ENCODE data around the gene RREB1.

RREB1 gene

GRCh38 chr6:7137335-7138045 lies 29.7 kb downstream of the RREB1 start:
- Histone ChIP-seq H3K9me2 (replicated peaks; ENCODE audit: control insufficient read depth, low read length) (no peaks in the 10 kb centered on the region), H4K20me1 (ENCODE audit: control insufficient read depth, insufficient read depth, low read depth, low read length) (peaks cover 8% of the 10 kb centered on the region; the same call in 1 of the 2 replicates), H3K27me3 (ENCODE audit: control insufficient read depth, low read length) (no peaks in the 10 kb centered on the region), H3K4me1 (ENCODE audit: control insufficient read depth, low read length) (peaks cover 73% of the 10 kb centered on the region), H3K4me2 (ENCODE audit: low read length) (peak overlapping the region; percentile 74), H3K4me3 (ENCODE audit: low read length) (peak overlapping the region; percentile 57), H3K27ac (ENCODE audit: low read depth, low read length) (peak overlapping the region; percentile 39), H3F3A (ENCODE audit: control insufficient read depth, insufficient read depth) (peaks cover 8% of the 10 kb centered on the region; the same call in 1 of the 2 replicates), H3K79me2 (ENCODE audit: control insufficient read depth, low read length) (peaks cover 84% of the 10 kb centered on the region), H3K36me3 (ENCODE audit: control insufficient read depth, low read length) (0 out of 2 replicates have a peak, but pooled peaks cover 3% of the 10 kb centered on the region), H3K9me3 (ENCODE audit: control insufficient read depth, insufficient read depth, low read length) (no peaks in the 10 kb centered on the region)
- TF ChIP-seq EZH2phosphoT487 (IDR thresholded peaks at IDR 0.05; ENCODE audit: borderline replicate concordance, low read length) (no peak), CTCF (IDR thresholded peaks at IDR 0.05; ENCODE audit: low read depth, low read length, poor library complexity, severe bottlenecking) (no peak)

GRCh38 chr6:7138046-7138531 lies 30.3 kb downstream of the RREB1 start:
- TF ChIP-seq CTCF (IDR thresholded peaks at IDR 0.05; ENCODE audit: low read depth, low read length, poor library complexity, severe bottlenecking) (no peak), EZH2phosphoT487 (IDR thresholded peaks at IDR 0.05; ENCODE audit: borderline replicate concordance, low read length) (no peak)
- Histone ChIP-seq H3K4me1 (ENCODE audit: control insufficient read depth, low read length) (peaks cover 67% of the 10 kb centered on the region), H3K27me3 (ENCODE audit: control insufficient read depth, low read length) (no peaks in the 10 kb centered on the region), H3K9me3 (ENCODE audit: control insufficient read depth, insufficient read depth, low read length) (no peaks in the 10 kb centered on the region), H3K79me2 (ENCODE audit: control insufficient read depth, low read length) (peaks cover 84% of the 10 kb centered on the region), H3K9me2 (replicated peaks; ENCODE audit: control insufficient read depth, low read length) (no peaks in the 10 kb centered on the region), H3K36me3 (ENCODE audit: control insufficient read depth, low read length) (0 out of 2 replicates have a peak, but pooled peaks cover 2% of the 10 kb centered on the region), H3K27ac (ENCODE audit: low read depth, low read length) (0 out of 2 replicates have a peak overlapping the region, but pooled peaks have one; percentile 39), H4K20me1 (ENCODE audit: control insufficient read depth, insufficient read depth, low read depth, low read length) (peaks cover 7% of the 10 kb centered on the region; the same call in 1 of the 2 replicates), H3K4me3 (ENCODE audit: low read length) (peak overlapping the region; percentile 57), H3F3A (ENCODE audit: control insufficient read depth, insufficient read depth) (peaks cover 8% of the 10 kb centered on the region; the same call in 1 of the 2 replicates), H3K4me2 (ENCODE audit: low read length) (peak overlapping the region; percentile 74)

- H3K9me2 ChIP-seq (replicated peaks; ENCODE audit: control insufficient read depth, low read length): no peaks in the 10 kb centered on the region
- H3K4me2 ChIP-seq (ENCODE audit: low read length): no peak overlapping the region
- H3K27me3 ChIP-seq (ENCODE audit: control insufficient read depth, low read length): no peaks in the 10 kb centered on the region
- no peaks in the 10 kb centered on the region for H3K36me3 ChIP-seq (ENCODE audit: control insufficient read depth, low read length)
- peaks cover 60% of the 10 kb centered on the region for H3K4me1 ChIP-seq (ENCODE audit: control insufficient read depth, low read length)
- H3K4me3 ChIP-seq (ENCODE audit: low read length): no peak overlapping the region
- no peaks in the 10 kb centered on the region for H3K9me3 ChIP-seq (ENCODE audit: control insufficient read depth, insufficient read depth, low read length)
- peaks cover 8% of the 10 kb centered on the region for H3F3A ChIP-seq (ENCODE audit: control insufficient read depth, insufficient read depth)
- TF ChIP-seq CTCF (IDR thresholded peaks at IDR 0.05; ENCODE audit: low read depth, low read length, poor library complexity, severe bottlenecking) (no peak), EZH2phosphoT487 (IDR thresholded peaks at IDR 0.05; ENCODE audit: borderline replicate concordance, low read length) (no peak)
- H4K20me1 ChIP-seq (ENCODE audit: control insufficient read depth, insufficient read depth, low read depth, low read length): peaks cover 9% of the 10 kb centered on the region; the same call in 1 of the 2 replicates
- H3K27ac ChIP-seq (ENCODE audit: low read depth, low read length): no peak overlapping the region
- peaks cover 84% of the 10 kb centered on the region for H3K79me2 ChIP-seq (ENCODE audit: control insufficient read depth, low read length)
These were observed 31.2 kb downstream of the RREB1 start for GRCh38 chr6:7138921-7139358.
